Measurements from ENCODE around the gene RAB37.

The RAB37 gene

DNA sequence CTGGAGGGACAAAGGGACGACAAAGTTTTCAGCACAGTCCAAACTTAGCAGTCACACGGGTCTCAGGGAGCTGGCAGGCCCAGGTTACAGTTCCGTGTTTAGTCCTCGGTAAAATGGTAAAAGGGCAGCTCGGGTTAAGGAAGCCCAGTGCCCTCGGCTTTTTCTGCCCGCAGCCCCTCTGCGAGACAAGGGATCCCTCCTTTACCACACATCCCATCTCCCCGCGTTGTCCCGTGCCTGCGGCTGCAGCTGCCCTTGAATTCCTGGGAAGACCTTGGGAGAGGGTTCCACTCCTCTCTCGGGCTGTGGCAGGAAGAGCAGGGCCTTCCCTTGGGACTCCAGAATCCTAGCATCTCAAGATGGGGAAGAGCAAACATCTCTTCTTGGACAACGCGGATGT lies 7.2 kb upstream of the RAB37 start:
- no peak overlapping the region for H3K4me3 ChIP-seq
- no peaks in the 10 kb centered on the region for H4K20me1 ChIP-seq
- H3K9me3 ChIP-seq (replicated peaks in 1 of 11) = peaks cover 0 to 5% (median 0%) of the 10 kb centered on the region in 11 experiments; a peak in 1 of 22 replicates
- no peaks in the 10 kb centered on the region for H3K36me3 ChIP-seq
- H3K9ac ChIP-seq = peak overlapping the region in 3 of 11 experiments; percentile 3 to 32 (median 23); a peak in 2 of 22 replicates
- no peaks in the 10 kb centered on the region for H3K27me3 ChIP-seq
- no peak for TF ChIP-seq Cebpa-rat (IDR thresholded peaks at IDR 0.05)
- H3K4me1 ChIP-seq = peaks cover 28 to 57% (median 40%) of the 10 kb centered on the region in 10 experiments
- H3K4me2 ChIP-seq = peak overlapping the region; percentile 34 to 85 (median 71); a peak in 20 of 22 replicates
- H3K27ac ChIP-seq = peak overlapping the region in 9 of 11 experiments; percentile 29 to 57 (median 51); a peak in 13 of 22 replicates

DNA sequence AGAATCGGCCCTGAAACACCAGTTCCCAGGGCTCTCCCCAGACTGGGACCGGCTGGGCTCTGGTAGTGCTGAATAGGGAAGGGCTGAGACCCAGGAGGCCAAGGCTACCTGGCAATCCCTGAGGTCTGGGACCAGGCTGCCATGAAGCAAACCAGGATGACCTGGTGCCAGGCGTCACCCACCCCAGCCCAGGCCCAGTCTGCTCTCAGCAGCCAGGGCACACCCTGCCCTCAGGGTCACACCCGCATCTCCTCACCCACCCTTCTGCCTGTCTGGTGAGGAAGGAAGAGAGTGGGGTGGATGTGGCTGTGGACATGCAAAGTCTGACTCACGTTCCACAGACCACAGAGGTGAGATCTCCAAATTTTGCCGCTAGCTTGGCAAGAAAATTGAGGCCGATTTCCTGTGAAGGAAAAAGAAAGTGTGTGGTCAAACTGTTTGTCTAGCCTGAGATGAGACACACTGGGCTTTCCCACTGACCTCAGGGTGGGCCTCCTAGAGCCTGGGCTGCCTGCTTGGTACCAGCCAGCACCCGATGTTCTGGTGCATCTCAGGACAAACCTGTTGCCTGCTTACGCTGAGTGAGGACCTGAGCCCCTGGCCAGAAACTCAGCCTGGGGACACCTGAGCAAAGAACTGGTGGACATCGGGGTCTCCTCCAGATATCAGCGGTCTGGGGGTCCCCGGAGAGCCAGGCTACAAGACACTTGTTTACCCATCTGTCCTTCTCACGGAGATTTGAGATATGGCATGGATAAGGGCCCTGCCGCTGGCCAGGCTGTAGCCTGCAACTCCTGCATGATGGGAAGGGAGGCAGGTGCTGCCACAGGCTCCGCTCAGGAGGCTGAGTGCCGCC lies 6.3 kb upstream of the RAB37 start:
- H3K4me1 ChIP-seq = peaks cover 36 to 66% (median 49%) of the 10 kb centered on the region in 10 experiments

DNA sequence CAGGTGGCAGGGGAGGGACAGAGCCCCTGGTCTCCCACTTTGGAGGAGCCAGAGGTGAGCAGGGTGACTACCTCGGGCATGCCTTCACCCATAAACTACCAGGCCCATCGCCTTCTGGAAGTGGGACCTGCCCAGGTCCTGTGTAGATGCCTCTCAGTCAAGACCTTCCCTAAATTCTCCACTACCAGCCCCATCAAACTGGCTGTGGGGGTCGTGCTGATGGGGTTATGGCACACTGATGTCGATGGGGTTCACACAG lies 5.8 kb upstream of the RAB37 start:
- Histone ChIP-seq H4K20me1 (no peaks in the 10 kb centered on the region), H3K4me2 (peak overlapping the region in 10 of 11 experiments; percentile 36 to 85 (median 71); a peak in 19 of 22 replicates), H3K4me3 (no peak overlapping the region), H3K27ac (peak overlapping the region in 5 of 11 experiments; percentile 33 to 57 (median 53); a peak in 8 of 22 replicates), H3K9me3 (replicated peaks in 1 of 11) (peaks cover 0 to 5% (median 0%) of the 10 kb centered on the region in 11 experiments; a peak in 1 of 22 replicates), H3K9ac (peak overlapping the region in 3 of 11 experiments; percentile 3 to 32 (median 32); a peak in 3 of 22 replicates), H3K27me3 (no peaks in the 10 kb centered on the region), H3K4me1 (peaks cover 42 to 71% (median 54%) of the 10 kb centered on the region in 10 experiments), H3K36me3 (no peaks in the 10 kb centered on the region)
- no peak for TF ChIP-seq Cebpa-rat (IDR thresholded peaks at IDR 0.05)

More for the DNA sequence above, 6.3 kb upstream of the RAB37 start:
- Histone ChIP-seq H3K9ac (peak overlapping the region in 9 of 11 experiments; percentile 0 to 32 (median 17); a peak in 7 of 22 replicates), H3K27ac (peak overlapping the region in 9 of 11 experiments; percentile 29 to 57 (median 51); a peak in 17 of 22 replicates), H3K4me3 (0 out of 20 replicates have a peak overlapping the region, but pooled peaks of 1 of the 10 experiments have one; percentile 4), H3K4me2 (peak overlapping the region; percentile 34 to 85 (median 71)), H3K9me3 (replicated peaks in 1 of 11) (peaks cover 0 to 5% (median 0%) of the 10 kb centered on the region in 11 experiments; a peak in 1 of 22 replicates), H3K27me3 (no peaks in the 10 kb centered on the region), H3K36me3 (no peaks in the 10 kb centered on the region), H4K20me1 (no peaks in the 10 kb centered on the region)
- no peak for TF ChIP-seq Cebpa-rat (IDR thresholded peaks at IDR 0.05)

DNA sequence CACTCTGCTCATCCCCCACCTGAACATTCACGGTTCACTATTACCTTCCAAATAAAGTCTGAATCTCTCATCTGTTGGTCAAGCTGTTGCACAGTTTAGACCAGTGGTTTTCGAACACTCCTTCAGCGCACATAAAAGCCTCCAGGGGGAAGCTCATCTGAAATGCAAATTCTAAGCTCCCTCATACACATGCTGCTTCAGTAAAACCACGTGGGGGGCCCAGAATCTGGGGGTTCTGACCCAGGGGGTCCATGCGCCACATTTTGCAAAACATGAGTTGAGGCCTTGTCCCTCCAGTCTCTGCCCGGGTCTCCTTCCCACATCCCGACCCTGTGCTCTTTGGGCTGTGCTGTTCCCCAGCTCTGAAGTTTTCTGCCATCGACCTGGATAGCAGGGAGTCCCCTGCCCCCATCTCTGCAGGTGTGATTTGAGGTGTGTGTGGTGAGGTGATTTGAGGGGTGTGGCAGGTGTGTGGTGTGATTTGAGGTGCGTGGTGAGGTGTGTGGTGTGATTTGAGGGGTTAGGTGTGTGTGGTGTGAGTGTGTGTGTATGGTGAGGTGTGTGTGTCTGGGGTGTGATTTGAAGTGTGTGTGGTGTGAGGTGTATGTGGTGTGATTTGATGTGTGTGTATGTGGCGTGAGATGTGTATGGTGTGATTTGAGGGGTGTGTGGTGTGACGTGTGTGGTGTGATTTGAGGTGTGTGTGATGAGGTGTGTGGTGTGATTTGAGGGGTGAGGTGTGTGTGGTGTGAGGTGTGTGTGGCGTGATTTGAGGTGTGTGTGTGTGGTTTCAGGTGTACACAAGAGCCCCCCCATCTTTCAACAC lies 4.8 kb upstream of the RAB37 start:
- no peak for TF ChIP-seq Cebpa-rat (IDR thresholded peaks at IDR 0.05)
- Histone ChIP-seq H3K4me1 (peaks cover 51 to 66% (median 55%) of the 10 kb centered on the region in 10 experiments), H3K4me2 (peak overlapping the region in 1 of 11 experiments; percentile 15; a peak in 1 of 22 replicates), H3K36me3 (no peaks in the 10 kb centered on the region), H4K20me1 (no peaks in the 10 kb centered on the region), H3K9me3 (replicated peaks in 1 of 11) (peaks cover 0 to 5% (median 0%) of the 10 kb centered on the region in 11 experiments; a peak in 1 of 22 replicates), H3K27ac (no peak overlapping the region), H3K27me3 (no peaks in the 10 kb centered on the region), H3K4me3 (no peak overlapping the region), H3K9ac (no peak overlapping the region)

DNA sequence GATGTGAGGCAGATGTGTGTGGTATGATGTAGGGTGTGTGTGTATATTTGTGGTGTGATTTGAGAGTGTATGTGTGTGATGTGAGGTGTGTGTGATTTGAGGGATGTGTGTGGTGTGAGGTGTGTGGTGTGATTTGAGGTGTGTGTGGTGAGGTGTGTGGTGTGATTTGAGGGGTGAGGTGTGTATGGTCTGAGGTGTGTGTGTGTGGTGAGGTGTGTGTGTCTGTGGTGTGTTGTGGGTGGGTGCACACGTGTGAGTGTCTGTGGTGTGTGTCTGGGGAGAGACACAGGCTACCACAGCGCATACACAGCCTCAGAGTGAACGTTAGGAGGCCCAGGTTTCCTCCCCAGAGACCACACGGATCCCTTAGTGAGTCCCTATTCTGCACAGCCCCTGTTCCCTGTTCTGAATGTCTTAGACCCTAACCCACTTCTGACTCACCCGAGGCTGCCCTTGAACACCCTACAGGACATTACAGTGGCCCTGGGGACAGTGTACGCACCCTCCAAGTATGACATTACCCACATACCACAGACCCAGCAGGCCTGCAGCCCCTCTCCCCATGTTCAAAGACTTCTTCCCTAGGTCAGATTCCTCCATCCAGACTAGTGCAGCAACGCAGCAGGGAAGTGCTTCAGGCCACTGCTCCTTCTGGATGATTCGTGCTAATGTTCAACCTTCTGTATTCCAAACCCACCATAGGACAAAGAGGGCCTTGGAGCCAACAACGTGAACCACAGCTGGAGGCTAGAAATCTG lies 3.5 kb upstream of the RAB37 start:
- H3K9me3 ChIP-seq (replicated peaks in 1 of 11) = peaks cover 0 to 5% (median 0%) of the 10 kb centered on the region in 11 experiments; a peak in 1 of 22 replicates
- H3K9ac ChIP-seq = no peak overlapping the region
- no peaks in the 10 kb centered on the region for H4K20me1 ChIP-seq
- no peaks in the 10 kb centered on the region for H3K36me3 ChIP-seq
- H3K4me3 ChIP-seq = no peak overlapping the region
- TF ChIP-seq Cebpa-rat (IDR thresholded peaks at IDR 0.05) = no peak
- peaks cover 57 to 76% (median 65%) of the 10 kb centered on the region in 10 experiments for H3K4me1 ChIP-seq
- H3K4me2 ChIP-seq = peak overlapping the region; percentile 19 to 100 (median 97)
- no peaks in the 10 kb centered on the region for H3K27me3 ChIP-seq
- peak overlapping the region in 4 of 11 experiments; percentile 15 to 98 (median 30); a peak in 2 of 22 replicates for H3K27ac ChIP-seq

DNA sequence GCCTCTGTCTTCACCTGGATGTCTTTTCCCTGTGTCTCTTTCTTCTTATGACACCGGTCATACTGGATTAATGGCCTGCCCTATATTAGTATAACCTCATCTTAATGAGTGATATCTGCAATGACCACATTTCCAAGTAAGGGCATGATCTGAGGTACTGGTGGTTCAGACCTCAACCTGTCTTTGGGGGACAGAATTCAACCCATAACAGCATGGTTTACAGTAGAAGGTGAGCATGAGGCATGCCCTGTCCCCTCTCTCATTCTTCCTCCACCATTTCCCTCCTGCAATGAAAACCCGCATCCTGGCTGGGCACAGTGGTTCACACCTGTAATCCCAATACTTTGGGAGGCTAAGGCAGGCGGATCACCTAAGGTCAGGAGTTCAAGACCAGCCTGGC lies 2.8 kb upstream of the RAB37 start:
- no peaks in the 10 kb centered on the region for H4K20me1 ChIP-seq
- H3K4me3 ChIP-seq = no peak overlapping the region
- peak overlapping the region in 5 of 11 experiments; percentile 15 to 98 (median 34); a peak in 5 of 22 replicates for H3K27ac ChIP-seq
- peak overlapping the region; percentile 19 to 100 (median 97) for H3K4me2 ChIP-seq
- no peaks in the 10 kb centered on the region for H3K36me3 ChIP-seq
- H3K4me1 ChIP-seq = peaks cover 64 to 80% (median 72%) of the 10 kb centered on the region in 10 experiments
- TF ChIP-seq Cebpa-rat (IDR thresholded peaks at IDR 0.05) = no peak
- 0 out of 22 replicates have a peak, but pooled peaks cover 0 to 5% (median 0%) of the 10 kb centered on the region in 11 experiments for H3K9me3 ChIP-seq (replicated peaks in 1 of 11)
- H3K27me3 ChIP-seq = no peaks in the 10 kb centered on the region
- peak overlapping the region in 1 of 11 experiments; percentile 24; a peak in 1 of 22 replicates for H3K9ac ChIP-seq

DNA sequence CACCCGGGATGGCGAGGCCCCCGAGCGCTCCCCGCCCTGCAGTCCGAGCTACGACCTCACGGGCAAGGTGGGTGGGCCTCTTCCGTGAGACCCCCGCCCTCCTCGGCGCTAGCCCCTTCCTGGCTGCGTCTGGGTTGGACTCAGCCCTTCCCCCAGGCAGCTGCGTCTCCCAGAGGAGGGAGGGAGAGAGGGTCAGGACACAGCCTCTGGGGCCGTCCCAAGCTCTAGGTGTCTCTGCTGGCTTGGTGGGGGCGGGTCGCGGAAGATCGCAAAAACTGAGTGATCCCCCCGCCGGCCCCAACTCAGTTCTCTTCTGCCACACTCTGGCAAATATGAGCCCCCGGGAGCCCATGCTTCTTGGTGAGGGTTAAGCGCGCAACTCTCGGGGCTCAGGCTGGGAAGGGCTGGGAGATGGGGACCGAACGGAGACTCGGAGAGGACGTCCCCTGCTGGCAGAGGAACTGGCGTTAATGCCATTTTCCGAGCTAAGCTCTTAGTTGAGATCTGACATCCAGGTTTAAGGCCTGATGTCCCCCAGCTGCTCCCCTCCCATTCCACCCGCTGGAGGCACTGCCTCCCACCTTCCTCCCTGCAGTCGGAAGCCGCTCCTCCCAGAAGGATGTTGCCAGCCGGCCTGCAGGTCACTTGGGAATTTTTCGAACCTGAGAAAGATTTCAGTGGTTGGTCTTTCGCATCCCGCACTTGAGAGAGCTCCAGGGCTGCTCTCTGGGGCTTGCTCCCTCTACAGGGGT lies 419 bp downstream of the RAB37 start:
- Histone ChIP-seq H3K9me3 (replicated peaks in 1 of 11) (no peaks in the 10 kb centered on the region), H3K4me3 (peak overlapping the region; percentile 57 to 89 (median 75)), H3K4me1 (peaks cover 73 to 93% (median 79%) of the 10 kb centered on the region in 10 experiments), H3K4me2 (peak overlapping the region; percentile 83 to 100 (median 98)), H3K27ac (peak overlapping the region; percentile 58 to 99 (median 95); a peak in 21 of 22 replicates), H3K9ac (peak overlapping the region; percentile 82 to 98 (median 89)), H3K36me3 (peaks cover 0 to 10% (median 0%) of the 10 kb centered on the region in 11 experiments; a peak in 1 of 22 replicates), H3K27me3 (no peaks in the 10 kb centered on the region), H4K20me1 (no peaks in the 10 kb centered on the region)
- no peak for TF ChIP-seq Cebpa-rat (IDR thresholded peaks at IDR 0.05)
